GM18508 (cell line): ENCODE measurements around the gene EMILIN1.

Source experiments
- ATAC-seq: cut with Tn5 transposase; IDR thresholded peaks from one replicate; pipeline ENCODE4 v1.9.1; 2021; ENCODE audit warnings: moderate number of reproducible peaks; ENCODE audit not compliant: insufficient read depth, unreplicated experiment

Gene EMILIN1

GRCh38 chr2:27079233-27080139 lies 1.1 kb downstream of the EMILIN1 start:
- no peak for ATAC-seq

- no peak for ATAC-seq
These were observed 1.7 kb downstream of the EMILIN1 start for GRCh38 chr2:27080140-27080469.

- ATAC-seq = no peak
These were observed 2.2 kb downstream of the EMILIN1 start for GRCh38 chr2:27080603-27080936.

- no peak for ATAC-seq
These were observed 3.8 kb downstream of the EMILIN1 start for GRCh38 chr2:27081984-27082772.

- ATAC-seq = no peak
These were observed 4.5 kb downstream of the EMILIN1 start for GRCh38 chr2:27082773-27083409.

- no peak for ATAC-seq
These were observed 5.2 kb downstream of the EMILIN1 start for GRCh38 chr2:27083410-27084296.

GRCh38 chr2:27084297-27085061 lies 6.1 kb downstream of the EMILIN1 start:
- ATAC-seq = no peak

GRCh38 chr2:27085062-27085672 lies 6.8 kb downstream of the EMILIN1 start:
- no peak for ATAC-seq

GRCh38 chr2:27085673-27086089 lies 7.3 kb downstream of the EMILIN1 start:
- no peak for ATAC-seq

- no peak for ATAC-seq
These were observed 7.8 kb downstream of the EMILIN1 start for GRCh38 chr2:27086090-27086723.

- ATAC-seq = no peak
These were observed 8.5 kb downstream of the EMILIN1 start, which contains the start of gene KHK for GRCh38 chr2:27086724-27087593. TSS of gene KHK (plus strand) at chr2:27086772. CDS start at chr2:27087260, 488 bp downstream.

GRCh38 chr2:27087823-27088410 lies 9.5 kb downstream of the EMILIN1 start:
- no peak for ATAC-seq

GRCh38 chr2:27088634-27089033 lies 10.2 kb downstream of the EMILIN1 start:
- no peak for ATAC-seq

GRCh38 chr2:27089111-27089954 lies 10.9 kb downstream of the EMILIN1 start:
- no peak for ATAC-seq

GRCh38 chr2:27091746-27092695 lies 13.6 kb downstream of the EMILIN1 start:
- no peak for ATAC-seq
